Activated CD8-positive, alpha-beta T cell treated with anti-CD3 and anti-CD28 coated beads for 36 hours (primary cell): Measurements from ENCODE around the gene EHMT1. TPM values are rescaled to one million over a fixed set of nuclear protein-coding genes. Genes with fewer than 3 reads are reported as not detected.

Source experiments
- ATAC-seq: fragments of 200-7000 bp; cut with Tn5 transposase; one replicate; pipeline ENCODE4 v1.10.0; 2021; ENCODE audit warnings: mild to moderate bottlenecking, moderate library complexity
- CTCF ChIA-PET: fragments of 350-600 bp; sonication (Branson Sonifier 250); formaldehyde crosslinking; loops from one replicate; lab custom pipeline; 2021; ENCODE audit warnings: antibody characterized with exemption; lab: Charles Lee
- POLR2A ChIA-PET: fragments of 350-600 bp; sonication (Branson Sonifier 250); formaldehyde crosslinking; loops from one replicate; lab custom pipeline; 2021; ENCODE audit warnings: antibody characterized with exemption; lab: Charles Lee
- DNase-seq: peaks from one replicate; pipeline ENCODE4 v3.0.0-alpha.2; 2020
- H3K27ac Mint-ChIP-seq: one replicate; pipeline ENCODE4 v1.8.0; 2021; ENCODE audit warnings: mild to moderate bottlenecking, mixed read lengths
- H3K27me3 Mint-ChIP-seq: one replicate; pipeline ENCODE4 v1.8.0; 2021; ENCODE audit warnings: mixed read lengths
- H3K36me3 Mint-ChIP-seq: one replicate; pipeline ENCODE4 v1.8.0; 2021; ENCODE audit warnings: low read depth, mixed read lengths
- H3K4me1 Mint-ChIP-seq: one replicate; pipeline ENCODE4 v1.8.0; 2021; ENCODE audit warnings: low read depth, mixed read lengths
- H3K4me3 Mint-ChIP-seq: one replicate; pipeline ENCODE4 v1.8.0; 2021; ENCODE audit warnings: mild to moderate bottlenecking, moderate library complexity, mixed read lengths
- H3K9me3 Mint-ChIP-seq: one replicate; pipeline ENCODE4 v1.8.0; 2021; ENCODE audit warnings: mixed read lengths
- intact Hi-C: fragments of 100-400 bp; cut with micrococcal nuclease; formaldehyde crosslinking; loops from one replicate; pipeline ENCODE4 v1.10.0; 2022
- total RNA-seq, 2 experiments: library from RNA; stranded (reverse); gene quantifications; one replicate each; pipeline ENCODE4 v1.2.3, GENCODE V29; 2021
- TF ChIP-seq, protein P1 (sequence below): fragments of 200-600 bp; IDR thresholded peaks from one replicate; pipeline ENCODE4 v1.8.0; 2022; ENCODE audit warnings: antibody characterized with exemption, mild to moderate bottlenecking

EHMT1 gene
- total RNA-seq, 2 experiments from 2014 or later: 62.1 to 67.1 TPM

DNA sequence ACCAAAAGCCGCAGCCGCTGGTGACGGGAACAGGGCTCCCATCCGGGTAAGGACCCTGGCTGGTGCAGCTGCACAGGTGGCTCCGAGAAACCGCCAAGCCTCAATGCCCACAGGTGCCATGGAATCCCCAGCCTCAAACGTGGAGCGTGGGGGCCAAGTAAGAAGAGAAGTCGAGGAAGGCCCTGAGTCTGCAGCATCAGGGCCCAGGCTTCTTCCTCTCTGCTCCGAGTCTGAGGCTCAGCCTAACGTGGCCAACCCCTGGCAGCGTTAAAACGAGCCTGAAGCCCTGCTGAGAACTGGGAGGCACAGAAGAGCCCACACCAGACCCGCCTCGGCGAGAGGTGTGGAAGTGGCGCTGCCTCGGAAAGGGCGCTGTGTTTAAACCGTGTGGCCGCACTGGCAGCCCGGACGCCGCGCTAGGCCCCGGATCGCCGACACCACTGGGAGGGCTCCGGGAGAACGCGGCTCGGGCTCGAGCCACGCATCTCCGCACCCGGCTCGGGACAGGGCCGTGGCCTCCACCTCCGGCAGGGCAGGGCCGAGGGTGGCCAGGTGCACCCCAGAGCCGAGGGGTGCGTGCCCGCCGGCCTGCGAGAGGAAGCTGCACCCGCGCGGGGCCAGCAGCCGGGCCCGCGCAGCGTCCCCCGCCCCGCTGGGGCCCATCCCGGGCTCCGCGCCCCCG is 29.2 kb upstream of the EHMT1 start:
- DNase-seq: peak; percentile 26
- ATAC-seq: peak; percentile 2
- H3K9me3 Mint-ChIP-seq: no peaks in the 10 kb centered on the region
- peaks cover 24% of the 10 kb centered on the region for H3K36me3 Mint-ChIP-seq
- ChIA-PET CTCF (interaction anchor here (1.3 to 2.6 kb wide), 4 partner anchors 9 to 32 kb away, joined by 3 to 20 read pairs (median 9); partner anchors contain the start of gene DPH7), POLR2A (interaction anchor here (0.9 to 5.0 kb wide), 2 partner anchors 10 to 37 kb away, joined by 3 to 33 read pairs; partner anchors contain the start of gene DPH7)
- peak overlapping the region; percentile 84 for H3K4me3 Mint-ChIP-seq
- peaks cover 25% of the 10 kb centered on the region for H3K4me1 Mint-ChIP-seq
- intact Hi-C loops: no loop called here
- TF ChIP-seq, protein P1, sequence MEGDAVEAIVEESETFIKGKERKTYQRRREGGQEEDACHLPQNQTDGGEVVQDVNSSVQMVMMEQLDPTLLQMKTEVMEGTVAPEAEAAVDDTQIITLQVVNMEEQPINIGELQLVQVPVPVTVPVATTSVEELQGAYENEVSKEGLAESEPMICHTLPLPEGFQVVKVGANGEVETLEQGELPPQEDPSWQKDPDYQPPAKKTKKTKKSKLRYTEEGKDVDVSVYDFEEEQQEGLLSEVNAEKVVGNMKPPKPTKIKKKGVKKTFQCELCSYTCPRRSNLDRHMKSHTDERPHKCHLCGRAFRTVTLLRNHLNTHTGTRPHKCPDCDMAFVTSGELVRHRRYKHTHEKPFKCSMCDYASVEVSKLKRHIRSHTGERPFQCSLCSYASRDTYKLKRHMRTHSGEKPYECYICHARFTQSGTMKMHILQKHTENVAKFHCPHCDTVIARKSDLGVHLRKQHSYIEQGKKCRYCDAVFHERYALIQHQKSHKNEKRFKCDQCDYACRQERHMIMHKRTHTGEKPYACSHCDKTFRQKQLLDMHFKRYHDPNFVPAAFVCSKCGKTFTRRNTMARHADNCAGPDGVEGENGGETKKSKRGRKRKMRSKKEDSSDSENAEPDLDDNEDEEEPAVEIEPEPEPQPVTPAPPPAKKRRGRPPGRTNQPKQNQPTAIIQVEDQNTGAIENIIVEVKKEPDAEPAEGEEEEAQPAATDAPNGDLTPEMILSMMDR: no peak
- H3K27ac Mint-ChIP-seq: no peak overlapping the region
- H3K27me3 Mint-ChIP-seq: no peaks in the 10 kb centered on the region

DNA sequence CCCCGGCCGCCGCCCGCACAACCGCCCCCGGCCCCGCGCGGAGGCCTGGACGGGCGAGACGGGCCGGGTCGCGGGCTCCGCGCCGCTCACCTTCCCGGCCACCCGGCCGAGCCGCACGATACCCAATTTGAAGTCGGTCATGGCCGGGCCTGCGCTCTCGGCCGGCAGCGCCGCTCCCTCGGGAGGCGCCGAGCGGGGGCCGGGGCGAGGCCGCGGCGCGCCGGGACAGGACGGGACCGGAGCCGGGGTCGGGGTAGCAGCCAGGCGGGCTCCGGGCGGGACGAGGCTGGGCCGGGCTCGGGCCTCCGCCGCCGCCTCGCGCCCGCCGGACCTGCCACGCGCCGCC is 28.7 kb upstream of the EHMT1 start:
- TF ChIP-seq, protein P1: no peak
- Mint-ChIP-seq H3K27ac (no peak overlapping the region), H3K9me3 (no peaks in the 10 kb centered on the region), H3K36me3 (peaks cover 21% of the 10 kb centered on the region), H3K4me1 (peaks cover 23% of the 10 kb centered on the region), H3K27me3 (no peaks in the 10 kb centered on the region), H3K4me3 (no peak overlapping the region)
- ChIA-PET POLR2A (interaction anchor here (2.0 to 5.0 kb wide), 3 partner anchors 10 to 32 kb away, joined by 7 to 33 read pairs (median 9); partner anchors contain the start of gene DPH7), CTCF (interaction anchor here (1.2 to 1.8 kb wide), 2 partner anchors 8 to 10 kb away, joined by 3 to 5 read pairs; no protein-coding TSS in a partner anchor)
- peak; percentile 31 for ATAC-seq
- DNase-seq: no peak
- intact Hi-C loops: no loop called here

DNA sequence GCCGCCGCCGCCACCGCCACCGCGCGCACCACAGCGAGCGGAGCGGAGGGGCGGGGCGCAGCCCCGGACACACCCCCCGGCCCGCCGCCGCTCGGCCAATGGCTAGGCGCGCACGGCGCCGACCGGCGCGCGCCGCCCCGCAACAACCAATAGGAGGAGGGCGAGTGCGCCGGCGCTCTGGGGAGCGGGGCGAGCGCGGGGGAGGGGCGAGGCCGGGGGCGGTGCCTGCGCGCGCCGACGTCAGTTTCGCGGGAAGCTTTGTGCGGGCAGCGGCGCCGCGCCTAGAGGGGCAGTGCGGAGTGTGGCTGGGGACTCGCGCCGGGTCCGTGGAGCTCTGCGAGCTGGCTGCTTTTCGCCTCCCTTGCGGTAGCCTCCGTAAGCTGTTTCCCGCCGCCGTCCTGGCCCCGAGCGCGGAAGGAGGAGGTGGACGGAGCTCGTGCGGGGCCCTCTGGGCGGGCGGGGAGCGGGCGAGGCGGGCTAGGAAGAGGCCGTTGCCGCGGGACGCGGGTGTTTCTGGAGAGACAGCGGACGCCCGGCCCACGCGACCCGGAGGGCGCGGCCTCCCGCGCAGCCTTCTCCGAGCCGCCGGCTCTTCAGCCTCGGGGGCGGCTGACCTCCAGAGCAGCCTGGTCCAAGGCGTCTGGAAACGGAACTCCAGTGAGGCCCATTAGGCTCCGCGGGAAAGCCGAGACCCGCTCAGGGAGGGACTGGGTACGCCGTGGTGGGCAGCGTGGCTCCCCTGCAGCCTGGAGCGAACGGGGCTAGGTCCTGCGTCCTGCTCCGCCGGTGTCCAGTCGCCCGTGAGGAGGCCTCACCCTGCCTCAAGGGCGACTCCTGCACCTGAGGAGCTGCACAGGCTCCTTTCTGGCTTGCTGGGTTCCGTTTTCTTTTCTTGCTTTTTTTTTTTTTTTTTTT is 28.1 kb upstream of the EHMT1 start, which contains the start of gene ZMYND19:
Gene ZMYND19, minus strand, starts transcription at position 44 of the 915 bp plus-strand sequence. CDS start 249 bp downstream, outside the sequence.
- TF ChIP-seq, protein P1: peak; percentile 3
- CTCF ChIA-PET: interaction anchor here (1.1 to 1.8 kb wide), 4 partner anchors 9 to 39 kb away, joined by 3 to 5 read pairs (median 4); partner anchors contain the start of genes DPH7 and MRPL41
- intact Hi-C loops: no loop called here
- peaks cover 23% of the 10 kb centered on the region for H3K4me1 Mint-ChIP-seq
- H3K27me3 Mint-ChIP-seq: no peaks in the 10 kb centered on the region
- H3K36me3 Mint-ChIP-seq: peaks cover 21% of the 10 kb centered on the region
- peak within 1 kb of the TSS; percentile 94 for H3K27ac Mint-ChIP-seq
- DNase-seq (peak; percentile 85), ATAC-seq (peak; percentile 98)
- H3K4me3 Mint-ChIP-seq: peak within 1 kb of the TSS; percentile 91
- POLR2A ChIA-PET: interaction anchor here (2.0 to 5.0 kb wide), 3 partner anchors 11 to 31 kb away, joined by 7 to 33 read pairs (median 9); partner anchors contain the start of gene DPH7
- no peaks in the 10 kb centered on the region for H3K9me3 Mint-ChIP-seq

DNA sequence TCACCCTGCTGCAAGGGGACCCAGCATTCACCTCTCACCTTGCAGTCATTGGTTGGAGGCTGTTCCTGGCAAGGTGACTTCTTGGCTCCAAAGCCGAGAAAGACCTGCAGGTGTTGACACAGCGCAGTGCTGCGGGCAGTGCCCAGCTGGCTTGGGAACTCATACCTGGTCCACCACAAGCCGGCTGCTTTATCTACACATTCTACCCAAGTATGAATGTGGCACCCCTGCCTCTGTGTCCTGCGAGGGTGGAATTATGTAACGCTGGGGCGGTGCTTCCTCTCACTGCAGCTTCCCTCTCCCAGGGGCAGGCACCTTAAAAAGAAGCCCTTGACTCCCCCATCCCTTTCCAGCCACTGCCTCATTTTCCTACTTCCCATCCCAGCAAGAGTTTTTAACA is 26.0 kb upstream of the EHMT1 start:
- CTCF ChIA-PET: interaction anchor here (1.3 kb wide), 1 partner anchor 12 kb away, joined by 3 read pairs; no protein-coding TSS in a partner anchor
- TF ChIP-seq, protein P1: no peak
- no peak overlapping the region for H3K27ac Mint-ChIP-seq
- ATAC-seq (no peak), DNase-seq (no peak)
- no peaks in the 10 kb centered on the region for H3K9me3 Mint-ChIP-seq
- no peaks in the 10 kb centered on the region for H3K27me3 Mint-ChIP-seq
- intact Hi-C loops: no loop called here
- H3K36me3 Mint-ChIP-seq: peaks cover 10% of the 10 kb centered on the region
- POLR2A ChIA-PET: interaction anchor here (1.3 to 3.0 kb wide), 2 partner anchors 11 to 35 kb away, joined by 3 to 7 read pairs; no protein-coding TSS in a partner anchor
- no peak overlapping the region for H3K4me3 Mint-ChIP-seq
- peaks cover 22% of the 10 kb centered on the region for H3K4me1 Mint-ChIP-seq
